Endothelial cell (in vitro differentiated cells): ENCODE data around the gene FAM221B. TPM values are rescaled to one million over a fixed set of nuclear protein-coding genes. Genes with fewer than 3 reads are reported as not detected.

Source experiments
- DNase-seq: peaks from one replicate; pipeline ENCODE4 v3.0.0; 2021; ENCODE audit warnings: low spot score
- H3K27ac Mint-ChIP-seq: one replicate; pipeline ENCODE4 v1.8.0; 2021; ENCODE audit warnings: mixed read lengths, inconsistent platforms; ENCODE audit not compliant: unreplicated experiment
- H3K27me3 Mint-ChIP-seq: one replicate; pipeline ENCODE4 v1.8.0; 2021; ENCODE audit warnings: mild to moderate bottlenecking, moderate library complexity, mixed read lengths, inconsistent platforms; ENCODE audit not compliant: unreplicated experiment
- H3K36me3 Mint-ChIP-seq: one replicate; pipeline ENCODE4 v1.8.0; 2021; ENCODE audit warnings: mild to moderate bottlenecking, low read depth, mixed read lengths, inconsistent platforms; ENCODE audit not compliant: unreplicated experiment
- H3K4me1 Mint-ChIP-seq: one replicate; pipeline ENCODE4 v1.8.0; 2021; ENCODE audit warnings: mild to moderate bottlenecking, mixed read lengths, inconsistent platforms; ENCODE audit not compliant: unreplicated experiment
- H3K4me3 Mint-ChIP-seq: one replicate; pipeline ENCODE4 v1.8.0; 2021; ENCODE audit warnings: mild to moderate bottlenecking, mixed read lengths, inconsistent platforms; ENCODE audit not compliant: unreplicated experiment
- H3K9me3 Mint-ChIP-seq: one replicate; pipeline ENCODE4 v1.8.0; 2021; ENCODE audit warnings: mixed read lengths, inconsistent platforms; ENCODE audit not compliant: unreplicated experiment
- total RNA-seq: library from RNA; stranded (reverse); fragmentation: NEBNext Ultra II Directional; extraction: Animal tissue kit (Norgen Biotek cat#: 25700); gene quantifications from one replicate; pipeline ENCODE4 v1.2.1, GENCODE V29; 2021; ENCODE audit not compliant: unreplicated experiment
- TF ChIP-seq, protein P1 (sequence below): fragments of 200-600 bp; sonication (generic); IDR thresholded peaks from one replicate; pipeline ENCODE4 v1.5.0; 2021; ENCODE audit warnings: antibody characterized with exemption; ENCODE audit not compliant: unreplicated experiment

Gene FAM221B
- total RNA-seq, 1 donor from 2014 or later: not detected

- no peak for DNase-seq
- Mint-ChIP-seq H3K36me3 (peaks cover 11% of the 10 kb centered on the region), H3K4me3 (no peak overlapping the region), H3K9me3 (no peaks in the 10 kb centered on the region), H3K27ac (no peak overlapping the region), H3K4me1 (peaks cover 26% of the 10 kb centered on the region), H3K27me3 (peaks cover 14% of the 10 kb centered on the region)
- TF ChIP-seq, protein P1, sequence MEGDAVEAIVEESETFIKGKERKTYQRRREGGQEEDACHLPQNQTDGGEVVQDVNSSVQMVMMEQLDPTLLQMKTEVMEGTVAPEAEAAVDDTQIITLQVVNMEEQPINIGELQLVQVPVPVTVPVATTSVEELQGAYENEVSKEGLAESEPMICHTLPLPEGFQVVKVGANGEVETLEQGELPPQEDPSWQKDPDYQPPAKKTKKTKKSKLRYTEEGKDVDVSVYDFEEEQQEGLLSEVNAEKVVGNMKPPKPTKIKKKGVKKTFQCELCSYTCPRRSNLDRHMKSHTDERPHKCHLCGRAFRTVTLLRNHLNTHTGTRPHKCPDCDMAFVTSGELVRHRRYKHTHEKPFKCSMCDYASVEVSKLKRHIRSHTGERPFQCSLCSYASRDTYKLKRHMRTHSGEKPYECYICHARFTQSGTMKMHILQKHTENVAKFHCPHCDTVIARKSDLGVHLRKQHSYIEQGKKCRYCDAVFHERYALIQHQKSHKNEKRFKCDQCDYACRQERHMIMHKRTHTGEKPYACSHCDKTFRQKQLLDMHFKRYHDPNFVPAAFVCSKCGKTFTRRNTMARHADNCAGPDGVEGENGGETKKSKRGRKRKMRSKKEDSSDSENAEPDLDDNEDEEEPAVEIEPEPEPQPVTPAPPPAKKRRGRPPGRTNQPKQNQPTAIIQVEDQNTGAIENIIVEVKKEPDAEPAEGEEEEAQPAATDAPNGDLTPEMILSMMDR: no peak
These were observed 39.0 kb downstream of the FAM221B start for GRCh38 chr9:35789541-35789940.

GRCh38 chr9:35783418-35783817, 45.1 kb downstream of the FAM221B start:
- H3K4me1 Mint-ChIP-seq: no peaks in the 10 kb centered on the region
- peaks cover 2% of the 10 kb centered on the region for H3K27me3 Mint-ChIP-seq
- TF ChIP-seq, protein P1: no peak
- no peak for DNase-seq
- H3K9me3 Mint-ChIP-seq: no peaks in the 10 kb centered on the region
- no peak overlapping the region for H3K4me3 Mint-ChIP-seq
- peaks cover 6% of the 10 kb centered on the region for H3K36me3 Mint-ChIP-seq
- H3K27ac Mint-ChIP-seq: peak overlapping the region; percentile 3

GRCh38 chr9:35781066-35781465, 47.5 kb downstream of the FAM221B start:
- Mint-ChIP-seq H3K36me3 (no peaks in the 10 kb centered on the region), H3K4me3 (no peak overlapping the region), H3K9me3 (no peaks in the 10 kb centered on the region), H3K27ac (no peak overlapping the region), H3K4me1 (peaks cover 2% of the 10 kb centered on the region), H3K27me3 (no peaks in the 10 kb centered on the region)
- TF ChIP-seq, protein P1: no peak
- no peak for DNase-seq

DNA sequence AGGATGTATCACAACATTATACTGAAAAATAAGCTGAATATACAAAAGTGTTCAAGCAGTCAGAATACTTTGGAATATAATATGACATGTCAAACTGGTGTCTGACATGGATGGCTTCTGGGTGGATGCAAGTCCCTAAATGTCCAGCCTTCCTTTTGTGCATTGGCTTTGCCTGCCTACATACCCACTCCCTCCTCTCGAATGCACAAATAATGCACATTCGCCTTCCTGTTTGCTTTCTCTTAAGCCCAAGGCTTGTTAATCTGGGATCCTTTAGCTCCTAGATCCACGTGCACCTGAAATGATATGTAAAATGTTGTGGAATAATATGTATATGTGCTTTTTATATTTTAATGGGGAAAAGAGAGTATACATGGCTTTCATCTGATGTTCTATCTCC, 50.0 kb downstream of the FAM221B start:
- TF ChIP-seq, protein P1: no peak
- H3K27ac Mint-ChIP-seq: no peak overlapping the region
- no peak overlapping the region for H3K4me3 Mint-ChIP-seq
- no peak for DNase-seq
- H3K4me1 Mint-ChIP-seq: peaks cover 16% of the 10 kb centered on the region
- no peaks in the 10 kb centered on the region for H3K27me3 Mint-ChIP-seq
- no peaks in the 10 kb centered on the region for H3K9me3 Mint-ChIP-seq
- H3K36me3 Mint-ChIP-seq: no peaks in the 10 kb centered on the region

DNA sequence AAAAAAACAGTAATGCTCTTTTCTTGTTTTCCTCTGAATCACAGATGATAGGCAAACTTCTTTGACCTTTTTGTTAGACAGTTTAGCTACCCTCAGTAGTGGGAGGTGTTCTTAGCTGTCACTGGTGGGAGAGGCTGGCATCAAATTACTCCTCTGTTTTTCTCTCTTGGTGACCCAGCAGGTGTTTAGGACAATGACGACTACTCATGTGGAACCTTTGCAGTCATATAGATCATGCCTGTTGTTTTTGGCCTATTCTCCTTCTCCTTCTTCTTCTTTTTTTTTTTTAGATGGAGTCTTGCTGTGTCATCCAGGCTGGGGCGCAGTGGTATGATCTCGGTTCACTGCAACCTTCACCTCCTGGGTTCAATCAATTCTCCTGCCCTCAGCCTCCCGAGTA, 52.5 kb downstream of the FAM221B start:
- Mint-ChIP-seq H3K4me1 (peaks cover 16% of the 10 kb centered on the region), H3K36me3 (no peaks in the 10 kb centered on the region), H3K4me3 (no peak overlapping the region), H3K27ac (no peak overlapping the region), H3K9me3 (no peaks in the 10 kb centered on the region), H3K27me3 (no peaks in the 10 kb centered on the region)
- TF ChIP-seq, protein P1: no peak
- no peak for DNase-seq
